CD1c-positive myeloid dendritic cell (primary cell): ENCODE measurements around the gene EIF4G3.
"Not testable (repeated sequence)": the region's sequence is repeated elsewhere in the genome, so short reads cannot be mapped to it uniquely, and the experiment has no call there.

ENCODE experiments used
- DNase-seq: peaks from one replicate; pipeline ENCODE4 v3.0.0-alpha.2; 2016; ENCODE audit errors: extremely low spot score

Gene EIF4G3

GRCh38 chr1:21100481-21100921, 76.2 kb downstream of the EIF4G3 start:
- DNase-seq: peak; percentile 51

GRCh38 chr1:21099869-21100131, 76.9 kb downstream of the EIF4G3 start:
- no peak for DNase-seq

DNA sequence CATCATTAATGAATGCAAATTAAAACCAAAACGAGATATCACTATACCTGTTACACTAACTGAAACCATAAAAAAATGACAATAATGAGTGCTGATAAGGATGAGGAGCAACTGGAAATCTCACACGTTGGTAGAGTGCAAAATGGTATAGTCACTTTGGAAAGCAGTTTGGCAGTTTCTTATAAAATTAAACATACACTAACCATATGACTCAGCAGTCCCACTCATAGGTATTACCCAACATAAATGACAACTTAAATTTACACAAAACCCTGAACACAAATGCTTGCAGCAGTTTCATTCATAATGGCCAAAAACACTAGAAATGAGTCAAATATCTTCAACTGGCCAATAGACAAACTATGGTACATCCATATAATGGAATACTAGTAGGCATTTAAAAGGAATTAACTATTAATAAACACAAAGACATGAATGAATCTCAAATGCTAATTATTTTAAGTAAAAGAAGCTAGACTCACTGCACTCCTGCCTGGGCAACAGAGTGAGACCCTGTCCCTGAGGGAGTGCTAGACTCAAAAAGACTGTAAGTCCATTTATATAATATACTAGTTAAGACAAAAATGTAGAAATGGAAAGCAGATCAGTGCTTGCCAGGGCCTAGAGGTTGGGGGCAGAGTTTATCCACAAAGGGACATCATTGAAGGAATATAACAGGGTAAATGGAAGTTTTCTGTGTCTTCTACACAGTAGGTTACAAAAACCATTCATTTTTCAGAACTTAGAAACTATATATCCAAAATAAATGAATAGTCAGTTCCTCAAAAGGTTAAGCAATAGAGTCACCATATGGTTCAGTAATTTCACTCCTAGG, 77.4 kb downstream of the EIF4G3 start:
- peak; percentile 73 for DNase-seq

- DNase-seq: no peak
These were observed 78.3 kb downstream of the EIF4G3 start for GRCh38 chr1:21098186-21098915.

DNA sequence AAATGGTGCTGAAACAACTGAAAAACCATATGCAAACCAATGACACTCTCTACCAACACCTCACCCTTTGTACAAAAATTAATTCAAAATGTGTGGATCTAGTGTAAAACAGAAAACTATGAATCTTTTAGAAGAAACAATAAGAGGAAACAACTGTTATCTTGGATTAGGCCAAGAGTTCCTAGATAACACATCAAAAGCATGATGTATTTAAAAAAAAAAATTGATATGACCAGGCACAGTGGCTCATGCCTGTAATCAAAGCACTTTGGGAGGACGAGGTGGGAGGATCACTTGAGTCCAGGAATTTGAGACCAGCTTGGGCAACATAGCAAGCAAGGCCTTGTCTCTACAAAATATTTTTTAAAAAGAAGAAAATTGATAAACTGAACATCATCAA, 79.0 kb downstream of the EIF4G3 start:
- no peak for DNase-seq

- DNase-seq: no peak
These were observed 80.7 kb downstream of the EIF4G3 start for GRCh38 chr1:21095976-21096375.

DNA sequence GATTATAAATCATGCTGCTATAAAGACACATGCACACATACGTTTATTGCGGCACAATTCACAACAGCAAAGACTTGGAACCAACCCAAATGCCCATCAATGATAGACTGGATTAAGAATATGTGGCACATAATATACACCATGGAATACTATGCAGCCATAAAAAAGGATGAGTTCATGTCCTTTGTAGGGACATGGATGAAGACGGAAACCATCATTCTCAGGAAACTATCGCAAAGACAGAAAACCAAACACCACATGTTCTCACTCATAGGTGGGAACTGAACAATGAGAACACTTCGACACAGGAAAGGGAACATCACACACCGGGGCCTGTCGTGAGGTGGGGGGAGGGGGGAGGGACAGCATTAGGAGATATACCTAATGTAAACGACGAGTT, 82.4 kb downstream of the EIF4G3 start:
- DNase-seq: not testable (repeated sequence)

- DNase-seq: not testable (repeated sequence)
These were observed 83.3 kb downstream of the EIF4G3 start for GRCh38 chr1:21093271-21093958.

DNA sequence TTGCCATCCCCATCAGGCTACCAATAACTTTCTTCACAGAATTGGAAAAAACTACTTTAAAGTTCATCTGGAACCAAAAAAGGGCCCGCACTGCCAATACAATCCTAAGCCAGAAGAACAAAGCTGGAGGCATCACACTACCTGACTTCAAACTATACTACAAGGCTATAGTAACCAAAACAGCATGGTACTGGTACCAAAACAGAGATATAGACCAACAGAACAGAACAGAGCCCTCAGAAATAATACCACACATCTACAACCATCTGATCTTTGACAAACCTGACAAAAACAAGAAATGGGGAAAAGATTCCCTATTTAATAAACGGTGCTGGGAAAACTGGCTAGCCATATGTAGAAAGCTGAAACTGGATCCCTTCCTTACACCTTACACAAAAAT, 84.2 kb downstream of the EIF4G3 start:
- DNase-seq: not testable (repeated sequence)

GRCh38 chr1:21091053-21091690, 85.5 kb downstream of the EIF4G3 start:
- peak; percentile 80 for DNase-seq

DNA sequence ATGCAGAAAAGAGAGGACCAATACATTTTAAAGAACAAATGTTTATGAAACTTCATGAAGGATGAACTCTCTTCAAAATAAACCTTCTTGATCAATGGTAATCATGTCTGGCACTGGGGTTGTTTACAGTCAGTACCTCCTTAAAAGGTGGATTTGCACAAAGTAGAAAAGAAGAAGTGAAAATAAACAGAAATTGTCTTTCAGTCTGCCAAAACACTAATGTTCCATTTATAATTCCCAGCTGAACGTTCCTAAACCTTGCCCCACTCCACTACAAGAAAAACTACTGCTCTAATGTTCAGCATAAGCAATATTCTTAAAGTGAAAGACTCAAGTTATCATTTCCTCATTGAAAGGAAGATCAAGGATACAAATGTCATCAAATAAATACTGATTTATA, 86.2 kb downstream of the EIF4G3 start:
- peak; percentile 50 for DNase-seq

- DNase-seq: peak; percentile 31
These were observed 87.0 kb downstream of the EIF4G3 start for GRCh38 chr1:21089731-21090130.

DNA sequence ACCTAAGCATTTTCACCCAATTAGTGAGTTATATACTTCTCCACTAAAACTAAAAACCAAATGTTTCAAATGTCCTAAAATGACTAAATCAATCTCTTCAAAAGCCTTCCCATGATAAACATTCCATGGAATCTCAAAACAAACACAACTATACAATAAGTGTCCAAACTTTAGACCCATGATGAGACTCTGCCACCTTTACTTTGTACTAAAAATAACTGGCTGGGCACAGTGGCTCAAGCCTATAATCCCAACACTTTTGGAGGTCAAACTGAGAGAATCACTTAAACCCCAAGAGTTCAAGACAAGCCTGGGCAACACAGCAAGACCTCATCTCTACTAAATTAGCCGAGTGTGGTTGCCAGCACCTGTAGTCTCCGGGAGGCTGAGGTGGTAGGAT, 87.4 kb downstream of the EIF4G3 start:
- DNase-seq: no peak

GRCh38 chr1:21084111-21084810, 92.4 kb downstream of the EIF4G3 start:
- no peak for DNase-seq

DNA sequence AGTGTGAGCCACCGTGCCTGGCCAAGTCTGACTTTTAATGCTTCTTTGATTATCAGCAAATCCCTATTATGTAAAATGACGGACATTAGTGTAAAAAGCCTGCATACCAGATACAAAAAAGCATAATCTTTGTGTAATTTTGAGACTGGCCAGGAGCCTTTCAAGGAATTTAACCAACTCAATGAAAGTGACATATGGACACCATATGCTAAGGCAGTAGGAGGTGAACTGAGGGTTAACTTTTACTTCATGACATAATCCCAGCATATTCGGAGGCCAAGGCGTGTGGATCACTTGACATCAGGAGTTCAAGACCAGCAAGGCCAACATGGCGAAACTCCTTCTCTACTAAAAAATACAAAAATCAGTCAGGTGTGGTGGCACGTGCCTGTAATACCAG, 94.6 kb downstream of the EIF4G3 start:
- no peak for DNase-seq

DNA sequence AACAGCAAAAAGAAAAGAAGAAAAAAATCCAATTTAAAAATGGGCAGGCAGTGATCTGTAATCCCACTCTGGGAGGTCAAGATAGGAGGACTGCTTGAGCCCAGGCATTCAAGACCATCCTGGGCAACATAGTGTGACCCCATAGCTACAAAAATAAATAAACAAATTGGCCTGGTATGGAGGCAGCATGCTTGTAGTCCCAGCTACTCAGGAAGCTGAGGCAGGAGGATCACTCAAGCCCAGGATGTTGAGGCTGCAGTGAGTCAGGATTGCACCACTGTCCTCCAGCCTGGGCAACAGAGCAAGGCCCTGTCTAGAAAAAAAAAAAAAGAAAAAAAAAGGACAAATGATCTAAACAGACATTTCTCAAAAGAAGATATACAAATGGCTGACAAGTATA, 99.6 kb downstream of the EIF4G3 start:
- no peak for DNase-seq

DNA sequence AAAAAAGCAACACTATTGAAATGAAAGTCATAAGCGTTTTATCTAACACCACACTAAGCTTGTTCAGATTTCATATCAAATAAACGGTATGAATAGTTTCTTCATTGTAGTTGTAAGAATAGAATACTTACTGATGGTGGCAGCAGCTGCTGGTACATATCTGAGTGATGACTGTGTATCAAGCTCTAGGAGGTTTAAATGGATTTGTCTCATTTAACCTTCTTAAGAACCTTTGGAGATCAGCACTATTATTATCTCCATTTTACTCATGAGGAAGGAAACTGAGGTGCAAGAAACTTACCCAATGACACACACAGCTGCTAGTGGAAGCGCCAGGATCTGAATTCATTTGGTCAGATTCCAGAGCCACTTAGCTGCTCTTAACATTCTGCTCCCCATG, 104.0 kb downstream of the EIF4G3 start:
- no peak for DNase-seq

GRCh38 chr1:21069549-21069948, 107.1 kb downstream of the EIF4G3 start:
- no peak for DNase-seq

DNA sequence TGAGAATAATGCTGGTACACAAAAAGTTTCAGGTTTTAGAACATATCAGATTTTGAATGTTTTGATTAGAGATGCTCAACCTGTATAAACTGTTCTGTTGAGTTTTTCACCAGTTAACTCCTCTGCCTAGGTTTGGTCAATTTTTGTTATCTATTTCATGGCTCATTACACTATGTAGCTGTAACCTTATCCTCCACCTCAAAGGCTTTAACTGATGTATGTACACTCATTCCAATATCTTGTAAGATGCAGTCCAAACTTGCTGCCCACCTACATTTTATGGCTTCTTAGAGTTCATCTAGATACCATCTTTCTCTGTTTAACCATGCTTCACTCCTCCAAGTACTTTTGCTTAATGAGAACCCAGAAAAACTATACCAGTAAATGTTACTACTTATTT, 107.8 kb downstream of the EIF4G3 start:
- DNase-seq: no peak

GRCh38 chr1:21067551-21068227, 109.0 kb downstream of the EIF4G3 start:
- DNase-seq: no peak

DNA sequence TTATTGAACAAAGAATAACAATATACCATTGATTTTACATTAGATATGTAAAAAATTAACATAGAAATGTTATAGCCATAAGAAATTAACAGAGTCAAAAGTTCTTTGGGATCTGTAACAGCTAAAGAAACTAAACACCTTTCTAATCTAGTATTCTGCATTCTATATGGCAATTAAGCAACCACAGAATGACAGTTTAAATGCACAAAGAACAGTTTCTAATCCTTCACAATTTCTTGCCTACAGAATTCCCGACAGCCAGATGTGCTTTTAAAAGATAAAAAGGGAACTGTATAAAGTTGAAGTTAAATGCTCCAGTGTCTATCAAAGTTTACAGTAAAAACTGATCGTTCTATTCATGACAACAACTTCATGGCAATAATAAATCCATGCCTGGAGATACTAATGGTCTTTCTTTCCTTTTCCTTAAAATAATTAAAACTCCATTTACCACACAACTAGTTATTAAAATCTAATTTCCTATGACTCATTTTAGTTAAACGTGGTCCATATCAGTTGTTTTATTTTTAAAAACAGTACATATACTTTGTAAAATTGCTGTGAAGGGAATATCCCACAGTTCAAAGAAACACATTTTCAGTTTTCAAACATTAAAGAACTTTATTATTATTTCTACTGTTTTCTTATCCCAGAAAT, 110.2 kb downstream of the EIF4G3 start:
- no peak for DNase-seq
